ACC112 (cell line): ENCODE results near the gene NFIC.

Experiments
- H2AFZ ChIP-seq: fragments of 200-600 bp; sonication (generic); one replicate; pipeline ENCODE4 v1.6.0; 2017; ENCODE audit warnings: antibody characterized with exemption, low read length; ENCODE audit not compliant: unreplicated experiment
- H3K27ac ChIP-seq: fragments of 200-600 bp; sonication (generic); 2 replicates; pipeline ENCODE4 v1.5.1; 2014; ENCODE audit warnings: low read depth, mild to moderate bottlenecking, antibody characterized with exemption, low read length, moderate library complexity
- H3K27me3 ChIP-seq: fragments of 200-600 bp; sonication (generic); 2 replicates; pipeline ENCODE4 v1.6.1; 2014; ENCODE audit warnings: mild to moderate bottlenecking, antibody characterized with exemption, low read length, moderate library complexity, mixed read lengths; ENCODE audit not compliant: insufficient read depth
- H3K36me3 ChIP-seq: fragments of 200-600 bp; sonication (generic); 2 replicates; pipeline ENCODE4 v1.6.1; 2016; ENCODE audit warnings: mild to moderate bottlenecking, antibody characterized with exemption, low read length, moderate library complexity, mixed read lengths; ENCODE audit not compliant: insufficient read depth
- H3K4me1 ChIP-seq: fragments of 200-600 bp; sonication (generic); one replicate; pipeline ENCODE4 v1.6.1; 2016; ENCODE audit warnings: low read length, mixed read lengths; ENCODE audit not compliant: insufficient read depth, unreplicated experiment, control insufficient read depth
- H3K4me3 ChIP-seq: fragments of 200-600 bp; sonication (generic); 2 replicates; pipeline ENCODE4 v1.5.1; 2014; ENCODE audit warnings: mild to moderate bottlenecking, low read depth, low read length
- H3K79me2 ChIP-seq: fragments of 200-600 bp; sonication (generic); one replicate; pipeline ENCODE4 v1.6.0; 2016; ENCODE audit warnings: low read length; ENCODE audit not compliant: control insufficient read depth, unreplicated experiment, insufficient read depth

NFIC gene

GRCh38 chr19:3474614-3475013 lies 108.2 kb downstream of the NFIC start:
- H3K27ac ChIP-seq, result no peak overlapping the region
- H3K4me1 ChIP-seq, result no peaks in the 10 kb centered on the region
- no peaks in the 10 kb centered on the region for H3K36me3 ChIP-seq
- H2AFZ ChIP-seq, result no peak overlapping the region
- H3K79me2 ChIP-seq, result no peaks in the 10 kb centered on the region
- H3K27me3 ChIP-seq, result peaks cover 6% of the 10 kb centered on the region; the same call in 1 of the 2 replicates
- H3K4me3 ChIP-seq, result no peak overlapping the region

- H2AFZ ChIP-seq, result no peak overlapping the region
- H3K4me1 ChIP-seq, result no peaks in the 10 kb centered on the region
- H3K79me2 ChIP-seq, result no peaks in the 10 kb centered on the region
- no peak overlapping the region for H3K4me3 ChIP-seq
- H3K27me3 ChIP-seq, result peaks cover 7% of the 10 kb centered on the region; the same call in 1 of the 2 replicates
- H3K36me3 ChIP-seq, result no peaks in the 10 kb centered on the region
- H3K27ac ChIP-seq, result no peak overlapping the region
These were observed 109.1 kb downstream of the NFIC start for GRCh38 chr19:3475449-3475848.

GRCh38 chr19:3476830-3477229 lies 110.4 kb downstream of the NFIC start:
- Histone ChIP-seq H2AFZ (no peak overlapping the region), H3K27me3 (peaks cover 20% of the 10 kb centered on the region), H3K4me3 (no peak overlapping the region), H3K4me1 (no peaks in the 10 kb centered on the region), H3K27ac (no peak overlapping the region), H3K79me2 (no peaks in the 10 kb centered on the region), H3K36me3 (no peaks in the 10 kb centered on the region)

- Histone ChIP-seq H2AFZ (no peak overlapping the region), H3K27ac (no peak overlapping the region), H3K36me3 (no peaks in the 10 kb centered on the region), H3K4me1 (no peaks in the 10 kb centered on the region), H3K4me3 (no peak overlapping the region), H3K79me2 (no peaks in the 10 kb centered on the region), H3K27me3 (peaks cover 27% of the 10 kb centered on the region)
These were observed 111.1 kb downstream of the NFIC start for GRCh38 chr19:3477506-3477905.

GRCh38 chr19:3477951-3478350 lies 111.6 kb downstream of the NFIC start:
- Histone ChIP-seq H3K36me3 (no peaks in the 10 kb centered on the region), H3K4me1 (no peaks in the 10 kb centered on the region), H2AFZ (no peak overlapping the region), H3K79me2 (no peaks in the 10 kb centered on the region), H3K27me3 (peaks cover 30% of the 10 kb centered on the region), H3K27ac (no peak overlapping the region), H3K4me3 (no peak overlapping the region)

GRCh38 chr19:3478409-3479176 lies 112.2 kb downstream of the NFIC start:
- H3K27ac ChIP-seq, result no peak overlapping the region
- H3K36me3 ChIP-seq, result no peaks in the 10 kb centered on the region
- H2AFZ ChIP-seq, result no peak overlapping the region
- no peaks in the 10 kb centered on the region for H3K79me2 ChIP-seq
- H3K27me3 ChIP-seq, result peaks cover 33% of the 10 kb centered on the region
- H3K4me3 ChIP-seq, result no peak overlapping the region
- no peaks in the 10 kb centered on the region for H3K4me1 ChIP-seq

GRCh38 chr19:3479177-3479833 lies 112.9 kb downstream of the NFIC start:
- H3K79me2 ChIP-seq, result no peaks in the 10 kb centered on the region
- no peak overlapping the region for H3K4me3 ChIP-seq
- peaks cover 33% of the 10 kb centered on the region for H3K27me3 ChIP-seq
- no peaks in the 10 kb centered on the region for H3K4me1 ChIP-seq
- H2AFZ ChIP-seq, result no peak overlapping the region
- no peak overlapping the region for H3K27ac ChIP-seq
- no peaks in the 10 kb centered on the region for H3K36me3 ChIP-seq

- H2AFZ ChIP-seq, result no peak overlapping the region
These were observed 113.4 kb downstream of the NFIC start for GRCh38 chr19:3479834-3480215.

GRCh38 chr19:3480383-3481091 lies 114.2 kb downstream of the NFIC start, which contains the start of gene SMIM24:
Gene SMIM24, minus strand, starts transcription at chr19:3480525. Its CDS starts 62 bp downstream, at chr19:3480463.
- Histone ChIP-seq H3K27me3 (peaks cover 33% of the 10 kb centered on the region), H3K4me1 (no peaks in the 10 kb centered on the region), H2AFZ (no peak within 1 kb of the TSS), H3K79me2 (no peaks in the 10 kb centered on the region), H3K36me3 (no peaks in the 10 kb centered on the region), H3K4me3 (no peak within 1 kb of the TSS), H3K27ac (no peak within 1 kb of the TSS)

More at GRCh38 chr19:3479834-3480215, 113.4 kb downstream of the NFIC start:
- H3K79me2 ChIP-seq, result no peaks in the 10 kb centered on the region
- peaks cover 33% of the 10 kb centered on the region for H3K27me3 ChIP-seq
- no peak overlapping the region for H3K4me3 ChIP-seq
- H3K27ac ChIP-seq, result no peak overlapping the region
- no peaks in the 10 kb centered on the region for H3K36me3 ChIP-seq
- H3K4me1 ChIP-seq, result no peaks in the 10 kb centered on the region

GRCh38 chr19:3481241-3482090 lies 115.1 kb downstream of the NFIC start:
- no peaks in the 10 kb centered on the region for H3K36me3 ChIP-seq
- no peaks in the 10 kb centered on the region for H3K79me2 ChIP-seq
- no peak overlapping the region for H3K4me3 ChIP-seq
- no peaks in the 10 kb centered on the region for H3K4me1 ChIP-seq
- H2AFZ ChIP-seq, result no peak overlapping the region
- no peak overlapping the region for H3K27ac ChIP-seq
- peaks cover 33% of the 10 kb centered on the region for H3K27me3 ChIP-seq
